ENCODE measurements around the gene RDH13.
"Not testable (repeated sequence)": the region's sequence is repeated elsewhere in the genome, so short reads cannot be mapped to it uniquely, and the experiment has no call there.

The RDH13 gene

DNA sequence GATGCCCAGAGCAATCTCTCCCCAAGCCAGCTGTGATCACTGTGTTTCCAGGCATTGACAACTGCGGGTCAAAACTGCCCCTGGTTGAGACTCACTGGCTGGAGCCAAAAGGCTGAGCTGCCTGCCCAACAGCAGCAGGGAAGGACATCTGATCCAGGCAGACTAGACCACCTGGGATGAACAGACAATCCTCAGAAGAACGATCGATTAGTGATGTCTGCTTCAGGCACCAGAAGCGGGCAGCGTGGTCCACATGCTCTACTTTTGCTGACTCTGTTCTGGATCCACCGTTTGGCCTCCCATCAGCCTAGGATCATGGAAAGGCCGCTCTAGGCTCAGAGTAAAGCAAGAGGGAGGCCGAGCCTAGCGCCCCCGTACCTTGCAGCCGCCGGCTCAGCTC is 15.0 kb downstream of the RDH13 start:
- DNase-seq (ENCODE audit: low read depth in 2 of 3, low spot score in 2 of 3): no peak

DNA sequence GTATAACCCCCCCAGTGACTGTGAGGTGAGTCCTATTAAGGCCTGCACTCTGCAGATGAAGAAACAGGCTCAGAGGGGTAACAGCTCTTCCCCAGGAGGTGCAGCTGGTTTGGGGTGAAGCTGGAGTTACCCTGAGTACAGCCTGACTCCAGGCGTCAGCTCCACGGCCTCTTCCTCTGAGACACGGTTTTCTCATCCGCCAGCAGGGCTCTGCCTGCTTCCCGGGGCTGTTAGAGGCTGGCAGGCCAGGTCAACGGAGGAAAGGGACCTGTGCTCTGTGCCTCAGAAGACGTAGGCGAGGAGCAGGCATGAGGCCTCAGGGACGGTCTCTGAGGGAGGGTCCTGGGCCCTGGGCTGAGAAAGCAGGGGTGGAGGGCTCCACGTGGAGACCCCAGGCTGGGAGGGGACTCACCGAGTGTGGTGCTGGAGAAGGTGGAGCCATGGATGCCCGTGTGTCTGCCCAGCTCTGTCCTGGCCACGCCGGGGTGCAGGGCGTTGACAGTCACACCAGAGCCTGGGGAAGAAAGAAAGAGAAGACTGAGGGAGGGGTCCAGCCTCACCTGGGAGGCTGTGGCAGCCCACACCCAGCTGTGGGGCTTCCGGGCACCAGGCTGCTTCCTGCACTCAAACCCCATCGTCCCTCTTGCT is 15.8 kb downstream of the RDH13 start:
- no peak for DNase-seq (ENCODE audit: low read depth in 2 of 3, low spot score in 2 of 3)

DNA sequence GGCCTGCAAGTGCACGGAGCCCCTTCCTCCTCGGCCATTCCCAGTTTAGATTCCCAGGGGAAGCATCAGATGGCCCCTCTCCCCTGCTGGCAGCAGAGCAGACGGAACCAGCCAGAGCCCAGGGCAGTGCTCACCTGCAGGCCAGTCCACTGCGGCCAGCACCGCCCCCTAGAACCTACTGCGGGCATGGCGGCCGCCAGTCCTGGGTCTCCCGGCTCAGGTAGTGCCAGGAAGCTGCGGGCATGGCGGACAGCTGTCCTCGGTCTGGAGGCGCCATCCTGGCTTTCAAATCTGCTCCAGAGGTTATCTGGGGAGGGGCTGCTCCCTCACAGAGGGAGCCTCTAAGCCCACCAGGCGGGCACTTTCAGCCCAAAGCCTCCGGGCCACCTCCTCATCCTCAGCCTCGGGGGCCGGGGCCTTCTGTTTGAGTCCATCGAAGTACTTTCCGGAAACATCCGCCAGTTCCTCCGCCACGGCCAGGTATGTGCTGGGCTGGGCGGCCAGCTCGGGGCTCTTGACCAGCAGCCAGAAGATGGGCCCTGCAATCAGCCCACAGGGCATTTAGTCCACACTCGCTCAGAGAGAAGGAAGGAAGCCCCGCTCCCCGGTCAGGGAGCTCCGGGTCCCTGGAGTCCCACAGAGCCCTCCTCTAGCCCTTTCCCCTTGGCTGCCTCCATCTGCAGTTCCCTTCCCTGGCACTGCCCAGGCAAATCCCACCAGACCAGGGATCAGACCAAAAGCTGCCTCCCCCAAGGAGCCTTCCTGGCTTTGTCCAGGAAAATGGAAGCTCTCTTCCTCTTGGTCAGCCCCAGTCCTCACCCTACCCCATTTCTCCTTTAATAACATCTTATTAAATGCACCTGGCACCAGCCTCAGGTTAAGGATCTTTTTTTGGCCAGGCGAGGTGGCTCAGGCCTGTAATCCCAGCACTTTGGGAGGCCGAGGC is 17.9 kb downstream of the RDH13 start:
- DNase-seq (ENCODE audit: low read depth in 2 of 3, low spot score in 2 of 3): no peak

DNA sequence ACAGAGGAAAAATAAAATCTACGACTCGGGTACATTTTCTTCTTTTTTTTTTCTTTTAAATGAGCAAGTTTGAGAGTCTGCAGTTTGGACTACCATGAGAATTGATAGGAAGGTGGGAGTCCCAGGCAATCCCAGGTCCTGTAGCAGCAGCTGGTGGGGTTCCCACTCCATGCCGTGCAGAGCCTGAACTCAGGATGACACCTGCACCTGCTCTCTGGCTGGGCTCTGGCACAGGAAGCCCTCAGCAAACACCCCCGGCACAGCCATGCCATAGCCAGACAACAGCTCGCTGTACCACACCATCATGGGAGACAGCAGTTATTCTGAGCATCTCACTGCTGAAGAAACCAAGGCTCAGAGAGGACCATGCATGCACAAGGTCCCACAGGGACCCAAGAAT is 18.7 kb downstream of the RDH13 start:
- DNase-seq (ENCODE audit: low read depth in 2 of 3, low spot score in 2 of 3): no peak

DNA sequence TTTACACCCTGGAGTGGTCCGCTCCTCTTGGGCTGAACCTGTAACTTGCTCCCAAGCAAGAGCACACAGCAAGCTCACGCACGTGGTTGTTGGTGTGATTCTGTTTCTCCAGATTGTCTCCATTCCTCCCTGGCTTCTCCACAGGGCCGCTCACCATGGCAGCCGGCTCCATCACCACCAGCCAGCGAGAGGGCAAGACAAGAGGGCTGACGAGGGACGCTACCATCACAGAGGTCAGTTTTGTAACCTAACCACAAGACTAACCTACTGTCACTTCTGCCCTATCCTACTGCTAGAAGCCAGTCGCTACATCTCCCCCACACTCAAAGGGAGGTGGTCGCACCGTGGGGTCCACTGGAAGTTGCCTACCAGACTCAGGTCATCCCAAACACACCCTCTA is 20.3 kb downstream of the RDH13 start:
- no peak for DNase-seq (ENCODE audit: low read depth in 2 of 3, low spot score in 2 of 3)

DNA sequence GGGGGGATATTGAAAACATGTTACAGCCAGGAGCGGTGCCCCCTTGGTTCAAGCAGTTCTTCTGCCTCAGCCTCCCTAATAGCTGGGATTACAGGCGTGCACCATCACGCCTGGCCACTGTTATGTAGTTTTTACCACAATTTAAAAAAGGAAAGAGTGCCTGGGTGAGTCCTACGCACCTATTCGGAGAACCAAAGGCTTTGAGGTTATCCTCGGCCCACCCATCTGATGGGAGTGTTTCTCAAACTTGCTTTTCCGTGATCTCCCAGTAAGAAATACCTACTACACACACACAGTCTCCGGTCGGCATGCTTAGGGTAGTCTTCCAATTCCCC is 20.6 kb downstream of the RDH13 start:
- no peak for DNase-seq (ENCODE audit: low read depth in 2 of 3, low spot score in 2 of 3)

DNA sequence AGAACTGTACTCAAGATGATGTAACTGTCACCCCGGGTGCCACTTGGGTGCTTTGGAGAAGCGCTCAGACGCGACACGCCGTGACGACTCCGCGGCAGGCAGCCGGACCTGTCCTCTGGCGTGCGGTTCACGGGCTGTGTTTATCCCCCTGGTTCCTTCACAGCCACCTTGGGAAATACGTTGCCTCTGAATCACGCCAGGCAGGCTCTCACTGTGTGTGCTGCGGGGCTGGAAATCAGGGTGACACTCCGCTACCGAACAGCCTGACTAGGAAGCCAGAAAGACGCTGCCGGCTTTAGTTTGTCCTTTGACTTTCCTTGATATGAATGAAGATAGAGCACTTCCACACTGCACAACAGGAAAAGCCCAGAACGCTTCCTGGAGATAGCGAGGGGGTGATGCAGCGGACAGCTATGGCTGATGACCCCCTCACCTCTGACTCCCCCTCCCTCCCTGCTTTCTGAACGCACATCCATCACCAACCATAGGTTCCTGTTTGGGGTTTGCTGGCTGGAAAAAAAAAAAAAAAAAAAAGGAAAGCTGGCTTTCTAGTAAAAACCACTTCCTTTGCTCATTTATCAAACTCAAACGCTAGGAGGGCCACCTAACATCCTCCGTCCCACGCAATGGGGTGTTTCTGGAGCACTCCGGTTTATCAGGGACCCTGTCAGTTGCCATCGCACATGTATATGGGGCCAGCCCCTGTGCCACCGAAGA is 21.2 kb downstream of the RDH13 start:
- DNase-seq (ENCODE audit: low read depth in 2 of 3, low spot score in 2 of 3): peak in 2 of 3 experiments; percentile 18 to 22

DNA sequence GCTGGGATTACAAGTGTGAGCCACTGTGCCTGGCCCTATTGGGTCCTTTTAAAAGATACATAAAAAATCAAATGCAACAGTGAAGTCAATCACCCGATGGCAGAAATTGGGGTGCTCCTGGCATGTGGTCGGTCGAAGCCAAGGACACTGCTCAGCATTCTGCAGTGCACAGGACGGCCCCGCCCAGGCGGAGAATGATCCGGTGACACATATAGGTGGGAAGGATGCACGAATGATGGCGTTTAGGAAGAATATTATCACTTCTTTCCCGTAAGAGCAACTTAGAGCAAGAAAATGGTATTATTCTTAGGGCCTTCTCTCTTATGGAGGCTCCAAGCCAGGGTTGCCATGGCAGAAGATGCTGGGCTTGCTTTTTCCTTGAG is 21.7 kb downstream of the RDH13 start:
- DNase-seq (ENCODE audit: low read depth in 2 of 3, low spot score in 2 of 3): no peak

DNA sequence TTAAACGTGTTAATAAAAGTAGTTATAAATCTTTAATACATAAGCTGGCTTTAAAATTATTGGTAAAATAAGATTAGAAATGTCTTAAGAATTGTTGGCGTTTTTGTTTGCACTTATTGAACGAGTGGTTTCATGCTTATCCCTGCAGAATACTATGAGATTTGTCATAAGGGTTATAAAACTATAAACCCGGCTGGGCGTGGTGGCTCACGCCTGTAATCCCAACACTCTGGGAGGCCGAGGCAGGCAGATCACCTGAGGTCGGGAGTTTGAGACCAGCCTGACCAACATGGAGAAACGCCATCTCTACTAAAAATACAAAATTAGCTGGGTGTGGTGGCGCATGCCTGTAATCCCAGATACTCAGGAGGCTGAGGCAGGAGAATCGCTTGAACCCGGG is 22.3 kb downstream of the RDH13 start:
- DNase-seq (ENCODE audit: low read depth in 2 of 3, low spot score in 2 of 3): not testable (repeated sequence)

DNA sequence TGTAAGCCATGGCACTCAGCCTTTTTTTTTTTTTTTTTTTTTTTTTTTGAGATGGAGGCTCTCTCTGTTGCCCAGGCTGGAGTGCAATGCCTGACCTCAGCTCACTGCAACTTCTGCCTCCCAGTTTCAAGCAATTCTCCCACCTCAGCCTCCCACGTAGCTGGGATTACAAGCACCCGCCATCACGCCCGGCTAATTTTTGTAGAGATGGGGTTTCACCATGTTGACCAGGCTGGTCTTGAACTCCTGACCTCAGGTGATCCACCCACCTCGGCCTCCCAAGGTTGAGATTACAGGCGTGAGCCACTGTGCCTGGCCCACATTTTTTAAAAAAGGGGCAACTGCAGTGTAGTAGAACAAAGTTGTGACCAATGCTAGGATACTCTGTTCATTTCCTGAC is 25.3 kb downstream of the RDH13 start:
- not testable (repeated sequence) for DNase-seq (ENCODE audit: low read depth in 2 of 3, low spot score in 2 of 3)

DNA sequence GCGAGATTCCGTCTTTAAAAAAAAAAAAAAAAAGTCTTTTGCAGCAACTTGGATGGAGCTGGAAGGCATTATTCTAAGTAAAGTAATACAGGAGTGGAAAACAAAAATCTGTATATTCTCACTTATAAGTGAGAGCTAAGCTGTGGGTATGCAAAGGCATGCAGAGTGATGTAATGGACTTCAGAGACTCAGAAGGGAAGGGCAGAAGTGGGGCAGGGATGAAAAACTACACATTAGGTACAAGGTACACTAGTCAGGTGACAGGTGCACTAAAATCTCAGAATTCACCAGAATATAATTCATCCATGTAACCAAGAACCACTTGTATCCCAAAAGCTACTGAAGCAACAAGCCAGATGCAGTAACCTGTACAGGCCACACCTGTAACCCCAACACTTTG is 26.9 kb downstream of the RDH13 start:
- no peak for DNase-seq (ENCODE audit: low read depth in 2 of 3, low spot score in 2 of 3)

DNA sequence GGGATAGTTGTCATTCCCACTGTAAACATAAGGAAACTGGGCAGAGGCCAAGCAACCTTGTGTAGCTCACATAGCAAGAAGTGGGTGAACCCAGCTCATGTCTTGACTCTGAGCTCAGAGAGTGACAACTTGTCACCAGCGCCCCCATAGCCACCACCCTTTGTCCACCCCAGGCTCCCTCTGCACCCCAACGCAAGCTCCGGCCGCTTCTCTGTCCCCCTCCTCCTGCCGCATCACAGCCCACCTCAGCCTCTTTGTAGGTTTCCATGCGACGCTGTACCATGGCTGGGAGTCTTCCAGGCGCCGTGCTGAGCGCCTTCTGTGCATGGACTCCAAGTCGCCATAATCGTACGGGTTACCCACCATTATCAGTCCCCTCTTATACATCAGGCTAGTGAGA is 28.2 kb downstream of the RDH13 start:
- DNase-seq (ENCODE audit: low read depth in 2 of 3, low spot score in 2 of 3): no peak

DNA sequence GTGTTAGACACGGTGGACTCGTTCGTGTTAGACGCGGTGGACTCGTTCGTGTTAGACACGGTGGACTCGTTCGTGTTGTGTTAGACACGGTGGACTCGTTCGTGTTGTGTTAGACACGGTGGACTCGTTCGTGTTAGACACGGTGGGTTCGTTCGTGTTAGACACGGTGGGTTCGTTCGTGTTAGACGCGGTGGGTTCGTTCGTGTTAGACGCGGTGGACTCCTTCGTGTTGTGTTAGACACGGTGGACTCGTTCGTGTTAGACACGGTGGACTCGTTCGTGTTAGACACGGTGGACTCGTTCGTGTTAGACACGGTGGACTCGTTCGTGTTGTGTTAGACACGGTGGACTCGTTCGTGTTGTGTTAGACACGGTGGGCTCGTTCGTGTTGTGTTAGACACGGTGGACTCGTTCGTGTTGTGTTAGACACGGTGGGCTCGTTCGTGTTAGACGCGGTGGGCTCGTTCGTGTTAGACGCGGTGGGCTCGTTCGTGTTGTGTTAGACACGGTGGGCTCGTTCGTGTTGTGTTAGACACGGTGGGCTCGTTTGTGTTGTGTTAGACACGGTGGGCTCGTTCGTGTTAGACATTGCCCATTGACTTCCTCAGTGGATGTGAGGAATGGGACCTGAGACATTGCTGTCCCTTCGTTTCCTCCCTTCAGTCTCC is 29.8 kb downstream of the RDH13 start:
- not testable (repeated sequence) for DNase-seq (ENCODE audit: low read depth in 2 of 3, low spot score in 2 of 3)

DNA sequence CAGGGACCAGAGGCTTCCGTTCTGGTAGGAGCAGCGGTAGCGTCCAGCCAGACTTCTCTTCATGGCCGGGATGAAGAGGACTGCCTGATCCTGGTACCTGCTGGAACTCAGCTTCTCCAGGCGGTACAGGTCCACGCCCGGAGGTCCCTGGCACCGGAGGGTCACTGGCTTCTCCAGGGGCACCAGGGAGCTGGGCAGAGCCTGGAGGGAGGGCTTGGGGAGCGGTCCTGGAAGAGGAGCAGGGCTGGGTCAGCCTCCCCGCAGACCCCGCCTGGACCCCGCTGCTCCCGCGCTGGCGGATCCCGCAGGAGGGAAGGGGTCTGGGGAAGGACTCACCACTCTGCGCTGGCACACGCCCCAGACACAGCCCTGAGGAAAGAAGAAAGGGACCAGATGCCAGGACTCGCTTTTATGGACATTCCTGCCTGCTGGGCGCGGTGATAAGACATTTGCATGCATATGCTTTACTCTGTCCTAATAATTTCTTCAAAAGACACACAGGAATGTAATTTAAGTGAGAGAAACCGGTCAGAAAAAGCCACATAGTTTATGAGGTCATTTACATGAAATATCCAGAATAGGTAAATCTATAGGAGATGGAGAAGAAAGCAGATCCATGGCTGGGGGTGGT is 30.7 kb downstream of the RDH13 start:
- DNase-seq (ENCODE audit: low read depth in 2 of 3, low spot score in 2 of 3): no peak

DNA sequence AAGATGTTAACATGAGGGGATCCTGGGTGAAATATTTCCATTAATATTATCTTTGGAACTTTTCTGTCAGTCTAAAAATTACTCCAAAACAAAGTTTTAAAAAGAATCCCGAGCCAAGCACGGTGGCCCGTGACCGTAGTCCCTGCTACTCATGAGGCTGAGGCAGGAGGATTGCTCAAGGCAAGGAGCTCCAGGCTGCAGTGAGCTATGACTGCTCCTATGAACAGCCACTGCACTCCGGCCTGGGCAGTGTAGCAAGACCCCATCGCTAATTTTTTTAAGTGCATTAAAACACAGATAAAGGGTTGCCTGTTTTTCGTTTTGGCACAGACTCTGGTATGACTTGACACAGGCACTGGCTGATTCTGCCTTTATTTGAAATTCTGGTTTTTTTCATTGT is 31.8 kb downstream of the RDH13 start:
- no peak for DNase-seq (ENCODE audit: low read depth in 2 of 3, low spot score in 2 of 3)

DNA sequence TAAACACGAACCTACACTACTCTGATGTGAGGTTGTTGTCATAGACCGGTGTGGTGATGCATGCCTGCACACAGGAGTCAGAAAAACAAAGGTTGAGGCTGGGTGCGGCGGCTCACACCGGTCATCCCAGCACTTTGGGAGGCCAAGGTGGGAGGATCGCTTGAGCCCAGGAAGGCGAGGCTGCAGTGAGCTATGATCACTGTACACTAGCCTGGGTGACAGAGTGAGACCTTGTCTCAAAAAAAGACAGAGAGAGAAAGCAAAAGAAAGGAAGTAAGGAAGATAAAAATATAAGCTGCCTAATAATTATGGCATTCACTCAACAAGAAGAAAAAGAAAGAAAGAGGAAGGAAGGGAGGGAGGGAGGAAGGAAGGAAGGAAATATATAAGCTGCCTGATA is 34.2 kb downstream of the RDH13 start:
- no peak for DNase-seq (ENCODE audit: low read depth in 2 of 3, low spot score in 2 of 3)

DNA sequence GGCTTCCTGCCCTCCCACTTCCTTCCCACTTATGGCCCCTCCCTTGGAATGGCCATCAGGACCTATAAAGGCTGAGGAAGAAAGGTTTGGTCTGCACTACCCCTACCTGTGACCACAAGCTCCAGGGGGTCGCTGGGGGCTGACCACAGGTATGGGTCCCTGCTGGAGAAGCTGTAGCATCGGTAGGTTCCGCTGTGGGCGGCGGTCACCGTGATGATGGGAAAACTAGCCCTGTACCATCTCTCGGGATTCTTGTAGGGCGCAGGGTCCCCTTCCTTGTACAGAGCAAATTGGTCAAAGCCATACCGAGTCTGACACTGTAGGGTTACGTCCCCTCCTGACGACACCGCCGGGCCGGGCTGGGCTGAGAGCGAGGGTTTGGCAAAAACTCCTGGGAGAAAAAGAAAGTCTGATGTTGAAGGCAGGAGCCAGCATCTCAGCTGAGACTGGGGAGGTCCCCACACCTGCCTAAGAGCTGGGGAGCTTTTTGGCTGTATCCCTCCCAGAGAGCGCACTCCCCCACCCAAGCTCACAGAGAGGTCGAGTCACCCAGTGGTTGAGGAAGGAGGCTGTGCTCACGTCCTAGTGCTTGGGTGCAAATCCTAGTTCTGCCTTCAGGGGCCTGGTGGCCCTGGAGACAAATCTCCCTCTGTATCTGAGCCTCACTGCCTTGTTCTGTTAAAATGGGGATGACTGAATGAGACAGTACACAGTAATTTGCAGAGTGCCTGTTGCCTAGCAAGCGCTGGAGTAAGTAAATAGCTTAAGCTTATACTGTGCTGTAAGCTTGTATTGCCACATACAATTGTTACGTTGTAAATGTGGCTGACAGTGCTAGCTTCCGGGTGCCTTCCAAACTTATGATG is 35.2 kb downstream of the RDH13 start:
- no peak for DNase-seq (ENCODE audit: low read depth in 2 of 3, low spot score in 2 of 3)

DNA sequence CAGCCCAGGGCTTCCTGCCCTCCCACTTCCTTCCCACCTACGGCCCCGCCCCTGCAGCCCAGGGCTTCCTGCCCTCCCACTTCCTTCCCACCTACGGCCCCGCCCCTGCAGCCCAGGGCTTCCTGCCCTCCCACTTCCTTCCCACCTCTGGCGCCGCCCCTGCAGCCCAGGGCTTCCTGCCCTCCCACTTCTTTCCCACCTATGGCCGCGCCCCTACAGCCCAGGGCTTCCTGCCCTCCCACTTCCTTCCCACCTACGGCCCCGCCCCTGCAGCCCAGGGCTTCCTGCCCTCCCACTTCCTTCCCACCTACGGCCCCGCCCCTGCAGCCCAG is 35.8 kb downstream of the RDH13 start:
- DNase-seq (ENCODE audit: low read depth in 2 of 3, low spot score in 2 of 3): not testable (repeated sequence)

DNA sequence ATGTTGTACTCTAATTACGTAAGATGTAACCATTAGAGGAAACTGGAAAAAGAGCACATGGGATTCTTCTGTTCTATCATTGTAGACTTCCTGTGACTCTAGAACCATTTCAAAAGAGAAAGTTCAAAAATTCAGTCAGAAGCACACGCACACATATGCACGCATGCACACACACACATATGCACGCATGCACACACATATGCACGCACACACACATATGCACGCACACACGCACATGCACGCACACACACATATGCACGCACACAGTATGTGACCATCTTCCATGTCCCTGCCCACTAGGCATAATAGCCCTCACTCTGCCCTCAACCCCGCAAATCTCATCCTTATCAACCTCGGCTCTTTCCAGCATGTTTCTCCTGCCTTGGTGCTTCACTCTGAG is 38.8 kb downstream of the RDH13 start:
- DNase-seq (ENCODE audit: low read depth in 2 of 3, low spot score in 2 of 3): no peak

DNA sequence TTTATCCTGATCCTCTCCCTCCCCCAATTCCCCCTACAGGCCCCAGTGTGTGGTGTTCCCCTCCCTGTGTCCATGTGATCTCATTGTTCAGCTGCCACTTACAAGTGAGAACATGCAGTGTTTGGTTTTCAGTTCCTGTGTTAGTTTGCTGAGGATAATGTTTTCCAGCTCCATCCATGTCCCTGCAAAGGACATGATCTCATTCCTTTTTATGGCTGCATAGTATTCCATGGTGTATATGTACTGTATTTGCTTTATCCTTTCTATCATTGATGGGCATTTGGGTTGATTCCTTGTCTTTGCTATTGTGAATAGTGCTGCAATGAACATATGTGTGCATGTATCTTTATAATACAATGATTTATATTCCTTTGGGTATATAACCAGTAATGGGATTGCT is 42.6 kb downstream of the RDH13 start:
- not testable (repeated sequence) for DNase-seq (ENCODE audit: low read depth in 2 of 3, low spot score in 2 of 3)
